Astrocyte of the spinal cord (primary cell): ENCODE measurements around the gene NLGN1.
A peak's percentile ranks its signal among the peaks of the same experiment; 100 is the strongest.

Experiments used
- DNase-seq: peaks from one replicate; pipeline ENCODE4 v3.0.0; 2011; ENCODE audit warnings: low read depth, low spot score
- H3K4me3 ChIP-seq: 2 replicates; pipeline ENCODE4 v1.5.1; 2011; ENCODE audit warnings: low read depth, mild to moderate bottlenecking, low read length, moderate library complexity
- CTCF ChIP-seq: IDR thresholded peaks from 2 replicates; pipeline ENCODE4 v1.5.1; 2012; ENCODE audit warnings: low read depth, mild to moderate bottlenecking, low read length, inconsistent platforms
- in situ Hi-C: cut with HindIII; loops from 2 replicates; pipeline ENCODE4 v1.10.0; 2017; ENCODE audit warnings: low sequenced_read_pairs

The NLGN1 gene

GRCh38 chr3:173615661-173616060, 218.1 kb downstream of the NLGN1 start:
- no peak overlapping the region for H3K4me3 ChIP-seq
- in situ Hi-C loops = no loop called here
- DNase-seq = no peak
- no peak for TF ChIP-seq CTCF

GRCh38 chr3:173617490-173617889, 219.9 kb downstream of the NLGN1 start:
- no peak for TF ChIP-seq CTCF
- DNase-seq = no peak
- in situ Hi-C loops = no loop called here
- no peak overlapping the region for H3K4me3 ChIP-seq

GRCh38 chr3:173618148-173618547, 220.6 kb downstream of the NLGN1 start:
- no peak for TF ChIP-seq CTCF
- DNase-seq = no peak
- no peak overlapping the region for H3K4me3 ChIP-seq
- in situ Hi-C loops = no loop called here

DNA sequence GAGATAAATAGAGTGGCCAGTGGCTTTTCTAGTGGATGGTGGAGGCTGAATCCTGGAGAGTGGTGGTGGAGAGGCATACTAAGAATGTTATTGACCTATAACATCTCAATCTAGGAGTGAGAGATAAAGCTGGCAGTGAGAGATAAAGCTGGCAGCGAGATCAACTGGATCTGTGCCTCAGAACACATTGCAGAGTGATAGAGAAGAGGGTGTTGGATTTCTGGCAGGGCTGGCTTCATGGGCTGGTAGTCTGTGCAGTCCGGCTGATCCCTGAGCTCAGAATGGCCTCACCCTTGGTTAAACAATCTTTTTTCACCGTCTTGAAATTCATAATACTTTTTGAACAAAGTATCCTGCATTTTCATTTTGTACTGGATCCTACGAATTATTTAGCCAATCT, 221.2 kb downstream of the NLGN1 start:
- H3K4me3 ChIP-seq = no peak overlapping the region
- DNase-seq = no peak
- TF ChIP-seq CTCF = no peak
- in situ Hi-C loops = no loop called here

- no peak for TF ChIP-seq CTCF
- DNase-seq = peak; percentile 80
- H3K4me3 ChIP-seq = no peak overlapping the region
- in situ Hi-C loops = no loop called here
These were observed 224.6 kb downstream of the NLGN1 start for GRCh38 chr3:173622166-173622565.

- in situ Hi-C loops = no loop called here
- no peak overlapping the region for H3K4me3 ChIP-seq
- no peak for TF ChIP-seq CTCF
- no peak for DNase-seq
These were observed 226.5 kb downstream of the NLGN1 start for GRCh38 chr3:173624086-173624485.

DNA sequence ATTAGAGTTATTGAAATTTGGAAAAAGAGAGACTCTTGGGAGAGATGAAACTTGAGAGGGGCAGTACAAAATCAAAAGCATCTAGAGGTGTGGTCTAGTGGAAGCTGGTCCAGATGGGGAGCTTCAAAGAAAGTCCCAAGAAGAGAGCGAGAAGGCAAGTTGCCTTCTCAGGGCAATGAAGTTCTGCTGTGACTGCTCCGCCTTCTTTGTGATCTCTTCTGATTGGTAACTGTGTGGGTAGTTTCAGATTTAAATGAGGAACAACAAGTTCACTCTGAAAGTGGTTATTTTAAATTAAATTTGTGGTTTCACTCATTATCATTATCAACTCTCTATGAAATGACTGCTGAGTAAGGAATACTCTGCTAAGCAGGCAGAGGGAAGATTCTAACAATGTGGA, 233.3 kb downstream of the NLGN1 start:
- H3K4me3 ChIP-seq = no peak overlapping the region
- in situ Hi-C loops = no loop called here
- no peak for DNase-seq
- no peak for TF ChIP-seq CTCF
